GM18511 (cell line): ENCODE results near the gene HPSE2.

Source experiments
- ATAC-seq: cut with Tn5 transposase; IDR thresholded peaks from one replicate; pipeline ENCODE4 v1.9.1; 2021; ENCODE audit warnings: mild to moderate bottlenecking, moderate library complexity; ENCODE audit not compliant: unreplicated experiment

HPSE2 gene

GRCh38 chr10:98446151-98446660 lies 789.4 kb downstream of the HPSE2 start:
- ATAC-seq = peak; percentile 32

- no peak for ATAC-seq
Measured at GRCh38 chr10:98445200-98445812, 790.3 kb downstream of the HPSE2 start.

- ATAC-seq = peak; percentile 48
Measured at GRCh38 chr10:98444314-98445006, 791.2 kb downstream of the HPSE2 start.

DNA sequence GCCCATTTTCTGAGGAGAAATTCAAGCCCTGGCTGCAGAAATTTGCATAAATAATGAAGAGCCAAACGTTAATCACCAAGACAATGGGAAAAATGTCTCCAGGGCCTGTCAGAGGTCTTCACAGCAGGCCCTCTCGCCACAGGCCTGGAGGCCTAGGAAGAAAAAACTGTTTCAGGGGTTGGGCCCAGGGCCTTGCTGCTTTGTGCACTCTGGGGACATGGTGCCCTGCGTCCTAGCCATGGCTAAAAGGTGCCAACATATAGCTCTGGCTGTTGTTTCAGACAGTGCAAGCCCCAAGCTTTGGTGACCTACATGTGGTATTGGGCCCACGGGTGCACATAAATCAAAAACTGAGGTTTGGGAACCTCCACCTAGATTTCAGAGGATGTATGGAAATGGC lies 796.9 kb downstream of the HPSE2 start:
- ATAC-seq = no peak

DNA sequence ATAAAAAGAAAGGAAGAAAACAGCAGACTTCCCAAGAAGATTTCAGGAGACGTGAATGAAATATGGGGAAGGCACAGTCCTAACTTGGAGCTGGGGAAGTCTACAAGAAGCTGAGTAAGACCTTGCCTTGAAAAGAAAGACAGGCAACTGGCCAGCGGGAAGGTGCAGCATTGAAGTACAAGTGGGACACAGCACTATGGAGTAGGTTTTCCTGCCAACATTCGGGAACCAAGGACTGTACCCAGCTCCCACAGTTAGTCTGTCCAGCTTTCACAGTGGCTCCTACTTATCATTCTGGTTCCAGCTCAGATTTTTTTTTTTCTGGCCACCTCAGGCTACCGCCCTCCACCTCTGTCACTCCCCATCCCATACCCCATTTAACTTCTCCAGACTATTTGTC lies 798.9 kb downstream of the HPSE2 start:
- ATAC-seq = no peak

GRCh38 chr10:98435178-98435577 lies 800.5 kb downstream of the HPSE2 start:
- ATAC-seq = no peak

- no peak for ATAC-seq
Measured at GRCh38 chr10:98433881-98434732, 801.5 kb downstream of the HPSE2 start.

GRCh38 chr10:98433371-98433770 lies 802.3 kb downstream of the HPSE2 start:
- no peak for ATAC-seq

DNA sequence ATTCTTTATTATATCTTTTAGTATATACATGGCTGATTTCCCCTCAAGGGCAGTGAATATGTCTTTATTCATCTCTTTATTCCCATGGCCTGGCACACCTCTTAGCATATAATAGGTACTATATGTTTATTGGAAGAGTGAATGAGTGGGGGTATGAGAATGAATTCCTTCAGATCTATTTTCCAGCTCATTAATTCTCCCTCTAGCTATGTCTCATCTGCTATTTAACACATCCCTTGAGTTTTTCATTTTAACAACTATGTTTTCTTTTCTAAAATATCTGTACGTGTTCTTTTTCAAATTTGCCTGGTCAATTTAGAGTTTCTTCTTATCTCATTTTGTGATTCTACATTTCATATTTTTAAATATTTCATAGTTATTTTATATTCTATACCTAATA lies 803.3 kb downstream of the HPSE2 start:
- ATAC-seq = no peak

DNA sequence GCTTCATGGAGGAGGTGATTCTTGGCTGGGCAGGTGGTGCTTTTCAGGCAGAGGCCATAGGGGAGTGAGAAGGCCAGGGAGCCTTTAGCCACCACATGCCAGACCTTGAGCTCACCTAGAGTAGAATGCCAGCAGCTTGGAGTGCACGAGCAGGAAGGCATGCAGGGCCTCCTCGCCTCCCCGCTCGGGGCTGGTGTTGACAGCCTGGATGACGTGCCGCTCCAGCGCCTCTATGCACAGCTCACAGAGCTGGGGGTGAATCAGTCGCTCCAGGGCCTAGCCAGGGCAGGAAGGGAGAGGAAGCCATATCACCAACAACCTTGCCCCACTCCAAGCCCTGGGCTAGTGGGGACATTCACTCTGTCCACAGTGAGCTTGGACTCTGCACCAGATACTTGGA lies 804.6 kb downstream of the HPSE2 start:
- no peak for ATAC-seq

DNA sequence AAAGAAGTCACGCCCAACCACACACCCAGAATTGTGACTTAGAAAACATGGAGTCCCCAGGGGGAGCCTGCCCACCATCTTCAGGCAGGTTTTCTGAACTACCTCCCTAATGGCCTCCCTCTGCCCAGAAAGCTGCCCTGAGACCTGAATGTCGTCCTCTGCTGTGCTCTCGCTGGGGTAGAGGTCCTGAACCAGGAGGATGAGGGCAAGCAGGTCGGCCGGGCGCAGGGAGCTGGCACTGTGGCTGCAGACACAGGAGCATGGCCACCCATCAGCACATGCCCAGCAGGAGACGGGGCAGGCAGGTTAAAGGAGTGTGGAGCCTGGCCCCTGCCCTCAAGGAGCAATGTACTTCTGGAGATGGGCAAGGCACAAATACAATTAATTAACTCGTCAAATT lies 805.2 kb downstream of the HPSE2 start:
- ATAC-seq = no peak

- ATAC-seq = no peak
Measured at GRCh38 chr10:98429320-98430072, 806.2 kb downstream of the HPSE2 start.

DNA sequence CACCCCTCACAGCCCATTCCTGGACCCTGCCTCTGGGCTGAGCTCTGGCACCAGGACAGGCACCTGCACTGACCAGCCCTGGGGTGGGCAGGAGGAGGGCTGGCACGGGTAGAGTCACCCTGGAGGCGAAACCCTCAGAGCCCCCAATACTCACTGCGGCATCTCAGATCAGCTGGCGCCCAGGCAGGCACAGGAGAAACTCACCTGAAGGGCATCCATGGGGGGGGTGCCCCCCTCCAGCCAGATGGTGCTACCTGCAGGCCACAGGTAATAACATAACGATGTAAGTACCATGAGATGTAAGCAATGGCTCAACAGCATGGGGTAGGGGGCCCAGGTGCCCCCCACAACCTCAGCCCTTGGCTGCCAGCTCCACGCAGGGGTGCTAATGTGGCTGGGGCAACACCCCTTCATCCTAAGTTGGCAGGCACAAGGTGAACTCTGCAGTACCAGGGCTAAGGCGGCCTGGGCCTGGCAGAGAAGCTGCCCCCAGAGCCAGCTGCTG lies 808.6 kb downstream of the HPSE2 start:
- ATAC-seq = no peak

DNA sequence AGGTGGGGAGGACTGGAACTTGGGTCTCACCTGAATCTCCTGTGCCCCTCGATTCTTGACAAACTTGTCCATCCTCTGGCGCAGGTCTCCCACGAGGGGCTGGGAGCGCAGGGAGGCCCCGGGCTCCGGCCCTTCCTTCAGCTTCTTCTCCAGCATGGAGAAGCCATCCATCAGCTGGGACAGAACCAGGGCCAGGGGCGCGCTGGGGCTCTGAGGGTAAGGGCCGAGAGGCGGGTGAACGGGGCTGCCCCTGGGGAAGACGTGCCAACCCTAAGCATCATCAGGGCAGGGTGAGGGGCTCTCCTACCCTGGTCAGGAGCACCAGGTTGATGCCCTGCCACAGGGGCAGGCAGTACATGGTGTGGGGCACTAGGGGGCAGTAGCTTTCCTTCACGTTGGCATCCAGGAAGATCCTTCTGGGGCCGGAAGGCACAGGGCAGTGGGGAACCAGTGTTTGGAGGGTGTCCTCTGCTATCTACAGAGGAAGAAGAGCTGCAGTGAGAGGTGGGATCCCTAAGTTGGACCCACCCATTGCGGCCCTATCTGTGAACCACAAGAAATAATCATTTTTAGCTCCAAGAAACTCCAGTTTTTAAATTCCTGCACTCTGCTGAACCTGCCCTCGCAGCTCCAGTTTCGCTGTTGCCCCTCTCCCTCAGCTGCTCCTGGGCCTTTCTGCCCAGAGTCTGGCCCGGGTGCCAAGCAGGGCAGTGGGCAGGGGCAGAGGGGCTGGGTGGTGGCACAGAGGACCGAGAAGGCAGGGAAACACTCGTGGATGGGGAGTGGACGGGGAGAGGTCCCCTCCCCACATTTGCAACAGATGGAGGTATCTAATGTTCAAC lies 809.9 kb downstream of the HPSE2 start:
- ATAC-seq = peak; percentile 63

DNA sequence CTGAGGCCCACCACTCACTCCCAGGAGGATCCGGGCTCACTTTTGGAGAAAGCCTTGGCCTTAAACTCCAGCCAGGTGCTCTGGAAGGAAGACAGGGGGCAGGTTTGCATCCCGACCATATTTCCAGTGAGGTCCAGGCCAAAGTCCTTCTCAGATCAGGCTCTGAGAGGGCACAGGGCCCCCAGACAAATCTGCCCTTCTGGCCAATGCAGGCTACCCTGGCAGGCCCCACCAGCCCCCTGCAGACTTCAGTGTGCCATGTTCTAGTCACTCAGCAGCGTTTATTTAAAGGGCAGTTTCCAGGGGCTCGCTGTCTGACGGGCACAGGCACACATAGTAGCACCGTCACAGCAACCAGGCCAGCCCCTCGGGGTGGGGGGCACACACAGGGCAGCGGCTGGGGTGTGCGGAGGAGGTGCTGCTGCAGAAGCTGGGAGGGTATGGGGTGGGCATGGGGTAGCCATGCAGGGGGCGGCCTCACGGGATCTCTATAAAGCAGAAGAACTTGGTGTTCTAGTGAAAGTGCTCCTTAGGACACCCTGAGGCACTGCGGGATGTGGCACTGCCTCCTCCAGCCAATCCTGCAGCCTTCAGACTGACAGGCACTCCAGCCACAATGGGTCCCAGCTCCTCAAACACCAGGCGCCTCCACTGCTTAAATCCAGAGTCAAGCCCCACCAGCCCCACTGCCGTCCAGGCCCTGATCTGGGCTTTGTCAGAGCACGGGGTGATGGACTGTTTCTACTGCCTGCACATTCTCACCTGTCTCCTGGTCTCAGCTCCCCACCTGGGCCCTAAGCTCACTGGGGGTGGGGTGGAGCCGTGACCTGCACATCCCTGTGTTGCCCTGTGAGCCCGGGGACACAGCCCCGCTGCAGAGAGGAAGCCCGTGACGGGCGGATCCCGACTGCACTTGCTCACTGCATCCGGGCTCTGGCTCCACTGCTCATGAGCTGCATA lies 811.1 kb downstream of the HPSE2 start:
- ATAC-seq = no peak

DNA sequence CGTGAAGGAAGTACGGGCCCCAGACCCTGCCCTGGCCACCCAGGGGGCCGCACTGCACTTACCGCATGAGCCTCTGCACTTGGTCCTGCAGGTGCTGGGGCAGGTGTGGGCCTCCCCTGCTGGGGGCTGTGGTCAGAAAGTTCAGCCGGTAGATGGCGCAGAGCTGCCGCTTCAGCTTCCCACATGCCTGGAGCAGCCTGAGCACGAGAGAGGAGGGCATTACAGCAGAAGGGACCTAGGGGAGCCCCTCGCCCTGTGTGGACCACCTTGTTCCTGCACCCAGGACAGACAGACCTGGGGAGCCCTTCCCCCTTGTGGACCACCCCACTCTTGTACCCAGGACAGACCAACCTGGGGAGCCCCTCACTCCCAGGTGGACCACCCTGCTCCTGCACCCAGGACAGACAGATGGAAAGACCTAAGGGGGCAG lies 811.9 kb downstream of the HPSE2 start:
- ATAC-seq = no peak

- no peak for ATAC-seq
Measured at GRCh38 chr10:98422182-98422581, 813.5 kb downstream of the HPSE2 start.

DNA sequence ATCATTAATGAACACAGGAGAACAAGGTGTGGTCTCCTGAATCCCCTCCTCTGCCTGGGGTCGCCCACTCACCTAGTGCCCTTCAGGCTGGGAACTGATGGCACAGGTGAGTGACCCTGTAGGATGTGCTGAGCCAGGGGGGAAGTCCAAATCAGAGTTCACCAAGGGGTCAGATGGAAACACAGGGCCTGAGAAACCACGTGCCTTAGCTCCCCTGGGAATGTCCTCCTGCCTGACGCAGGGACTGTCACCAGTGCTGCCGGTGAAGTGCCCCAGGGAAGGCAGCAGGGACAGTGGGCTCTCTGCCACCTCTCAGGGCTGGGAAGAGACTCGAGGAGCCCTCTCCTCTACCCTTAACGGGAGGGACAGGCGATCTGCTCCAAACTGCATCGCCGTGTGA lies 814.9 kb downstream of the HPSE2 start:
- ATAC-seq = no peak
